Activated CD4-positive, alpha-beta T cell treated with anti-CD3 and anti-CD28 coated beads, Interleukin-2, amount 50 U/mL, for 16 hours (primary cell): ENCODE results near the gene CLSTN2.

ENCODE experiments used
- DNase-seq: peaks from one replicate; pipeline ENCODE4 v3.0.0-alpha.2; 2020

Gene CLSTN2

DNA sequence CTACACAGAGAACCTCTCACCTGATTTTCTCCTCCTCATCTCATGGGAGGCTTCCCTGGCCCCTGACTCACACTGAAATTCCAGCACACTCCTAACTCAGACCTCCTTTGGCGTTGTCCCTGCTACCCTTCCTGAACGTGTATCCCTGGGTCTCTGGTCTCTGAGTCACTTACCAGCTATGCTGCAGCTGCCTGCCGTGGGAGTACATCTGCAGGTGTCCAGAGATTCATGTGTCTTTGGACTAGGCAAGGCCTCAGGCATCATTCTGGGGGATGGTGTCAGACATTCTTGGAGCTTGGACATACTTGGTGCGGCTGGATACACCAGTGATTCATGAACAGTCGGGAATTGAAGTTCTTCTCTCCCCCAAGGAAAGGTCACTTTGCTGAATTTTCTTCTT lies 594.1 kb downstream of the CLSTN2 start:
- DNase-seq, result no peak

DNA sequence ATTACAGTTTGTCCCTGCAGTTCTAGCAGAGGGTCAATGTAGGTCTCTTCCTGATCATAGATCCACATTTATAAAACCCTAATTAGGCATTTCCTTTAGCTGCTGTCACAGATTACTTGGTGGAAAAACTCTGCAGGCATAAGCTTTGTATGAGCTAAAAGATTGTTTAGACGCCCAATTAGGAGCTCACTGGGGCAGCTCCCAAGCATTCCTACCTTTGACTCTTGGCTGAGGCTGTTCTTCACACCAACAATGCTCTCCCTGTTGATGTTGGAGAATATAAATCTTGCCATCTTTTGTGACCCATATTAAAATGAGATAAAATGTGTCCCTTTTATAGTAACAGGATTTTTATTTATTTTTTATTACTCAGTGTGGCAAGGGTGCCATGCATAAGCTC lies 594.6 kb downstream of the CLSTN2 start:
- DNase-seq, result no peak

GRCh38 chr3:140530131-140530530 lies 595.1 kb downstream of the CLSTN2 start:
- no peak for DNase-seq

GRCh38 chr3:140530603-140531002 lies 595.6 kb downstream of the CLSTN2 start:
- no peak for DNase-seq

- no peak for DNase-seq
Measured at GRCh38 chr3:140532793-140533330, 597.9 kb downstream of the CLSTN2 start.

DNA sequence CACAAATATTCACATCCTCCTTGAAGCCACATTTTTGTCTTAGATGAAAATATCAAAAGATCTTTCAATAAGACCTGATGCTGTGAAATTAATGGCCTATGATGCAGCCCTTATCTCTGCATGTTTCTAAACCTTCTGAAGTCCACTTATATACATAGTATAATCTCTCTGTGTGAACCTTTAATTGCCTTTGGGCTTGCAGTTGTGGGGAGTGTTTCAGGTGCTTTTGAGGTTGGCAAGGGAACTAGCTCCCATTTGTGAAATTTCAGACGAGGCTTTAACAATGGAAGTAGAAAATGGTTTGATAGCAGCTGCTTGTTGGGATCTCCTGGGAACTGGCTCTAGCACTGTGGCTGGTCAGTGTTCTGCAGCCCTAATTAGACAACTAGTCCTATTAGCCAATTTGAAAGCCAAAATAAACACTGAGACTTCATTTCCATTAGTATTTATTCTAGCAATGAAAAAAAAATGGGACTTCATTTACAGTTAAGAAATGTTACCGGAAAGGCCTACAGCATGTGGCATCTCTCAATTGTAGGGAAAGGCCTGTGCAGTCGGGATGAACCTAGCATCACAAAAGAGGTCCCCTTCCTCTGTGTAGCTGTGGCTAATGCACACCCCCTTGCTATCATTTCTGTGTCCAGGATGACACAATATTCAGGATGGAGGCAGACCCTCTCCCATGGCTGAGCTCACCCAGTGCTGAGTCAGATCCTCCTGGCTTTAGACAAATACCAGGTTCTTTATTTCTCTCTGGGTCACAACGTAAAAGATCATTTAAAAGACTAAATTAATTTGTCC lies 602.1 kb downstream of the CLSTN2 start:
- no peak for DNase-seq

DNA sequence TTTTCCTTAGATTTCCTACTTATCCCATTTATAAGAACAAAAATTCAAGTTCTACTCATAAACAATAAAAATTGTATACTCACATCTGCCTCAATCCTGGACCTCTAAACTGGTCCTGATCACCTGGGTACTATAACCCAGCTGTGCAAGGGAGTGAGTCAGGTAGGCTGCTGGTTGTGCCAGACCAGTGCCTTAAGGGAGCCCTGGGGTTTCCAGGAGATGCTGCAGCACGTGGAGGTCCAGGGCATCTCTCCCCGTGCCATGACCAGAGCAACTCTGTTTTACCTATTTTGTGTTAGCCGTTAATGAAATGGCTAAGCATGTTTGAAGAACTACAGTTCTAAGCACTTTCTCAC lies 602.7 kb downstream of the CLSTN2 start:
- DNase-seq, result no peak

GRCh38 chr3:140540262-140540661 lies 605.3 kb downstream of the CLSTN2 start:
- no peak for DNase-seq

DNA sequence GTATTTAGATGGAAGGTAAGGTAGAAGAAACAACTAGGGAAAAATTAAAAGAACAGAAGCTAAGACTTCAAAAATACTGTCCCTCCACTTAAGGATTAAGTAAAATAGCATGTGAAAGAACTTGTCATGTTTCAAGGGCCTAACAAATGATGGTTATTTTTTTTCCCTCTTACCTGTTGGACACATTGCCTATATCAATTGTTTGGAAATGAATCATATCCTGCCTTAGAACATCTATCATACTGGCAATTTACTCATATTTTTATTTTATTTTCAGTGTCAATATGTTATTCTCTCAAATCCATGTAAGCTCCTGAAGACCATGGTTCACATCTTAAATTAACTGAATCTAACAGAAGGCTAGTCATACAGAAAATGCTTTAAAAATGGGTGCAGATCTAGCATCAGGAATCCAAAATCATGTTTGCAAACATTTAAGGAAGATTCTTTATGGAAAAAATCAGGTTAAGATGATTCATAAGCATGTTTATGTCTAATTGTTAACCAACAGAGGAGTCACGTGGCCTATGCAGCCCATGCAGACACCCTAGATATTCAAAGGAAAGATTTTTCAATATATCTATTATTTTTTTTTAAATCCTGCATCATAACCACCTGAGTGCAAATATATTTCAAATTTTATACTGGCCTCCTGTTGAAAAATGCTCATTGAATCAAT lies 607.1 kb downstream of the CLSTN2 start:
- DNase-seq, result no peak

DNA sequence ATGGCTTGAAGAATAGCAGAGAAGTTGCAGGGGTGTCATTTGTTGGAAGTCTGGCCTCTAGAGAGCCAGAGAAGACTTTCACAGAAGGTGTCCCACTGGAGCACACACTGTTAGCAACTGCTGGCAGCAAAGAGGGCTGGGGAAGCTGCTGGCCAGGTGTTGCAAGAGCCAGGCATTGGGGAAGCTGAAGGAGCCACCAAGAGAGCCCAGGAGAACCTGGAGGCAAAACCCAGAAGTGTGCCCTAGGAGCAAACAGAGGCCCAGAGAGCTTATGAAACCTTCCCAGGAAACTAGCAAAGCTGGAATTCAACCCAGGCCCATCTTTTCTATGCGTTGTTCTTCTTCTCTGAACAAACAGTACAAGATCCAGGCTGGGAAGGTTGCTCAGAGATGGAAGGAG lies 610.2 kb downstream of the CLSTN2 start:
- no peak for DNase-seq

GRCh38 chr3:140545756-140546155 lies 610.8 kb downstream of the CLSTN2 start:
- DNase-seq, result no peak

GRCh38 chr3:140546649-140547048 lies 611.7 kb downstream of the CLSTN2 start:
- DNase-seq, result no peak

GRCh38 chr3:140552403-140552802 lies 617.4 kb downstream of the CLSTN2 start:
- no peak for DNase-seq

- no peak for DNase-seq
Measured at GRCh38 chr3:140552898-140553297, 617.9 kb downstream of the CLSTN2 start.

- no peak for DNase-seq
Measured at GRCh38 chr3:140553591-140553990, 618.6 kb downstream of the CLSTN2 start.

DNA sequence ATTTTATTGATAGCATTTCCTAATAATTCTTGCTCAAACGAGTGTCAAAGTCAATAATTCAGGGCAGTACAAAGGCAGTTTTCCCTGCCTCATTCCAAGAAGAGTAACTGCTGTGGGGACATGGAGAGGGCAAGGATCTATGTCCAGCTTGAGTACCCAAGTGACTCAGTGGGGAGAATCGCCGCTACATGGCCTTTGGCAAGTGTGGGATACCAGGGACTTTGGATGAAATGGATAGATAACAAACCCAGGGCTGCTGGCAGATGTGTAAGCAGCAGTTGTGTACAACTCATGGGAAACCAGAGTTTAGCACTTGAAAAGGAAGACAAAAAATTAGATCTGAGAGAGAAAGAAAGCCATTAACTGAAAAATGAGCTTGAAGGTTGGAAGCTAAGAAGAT lies 620.7 kb downstream of the CLSTN2 start:
- no peak for DNase-seq

- no peak for DNase-seq
Measured at GRCh38 chr3:140557476-140557875, 622.5 kb downstream of the CLSTN2 start.

- no peak for DNase-seq
Measured at GRCh38 chr3:140559546-140559945, 624.6 kb downstream of the CLSTN2 start.

DNA sequence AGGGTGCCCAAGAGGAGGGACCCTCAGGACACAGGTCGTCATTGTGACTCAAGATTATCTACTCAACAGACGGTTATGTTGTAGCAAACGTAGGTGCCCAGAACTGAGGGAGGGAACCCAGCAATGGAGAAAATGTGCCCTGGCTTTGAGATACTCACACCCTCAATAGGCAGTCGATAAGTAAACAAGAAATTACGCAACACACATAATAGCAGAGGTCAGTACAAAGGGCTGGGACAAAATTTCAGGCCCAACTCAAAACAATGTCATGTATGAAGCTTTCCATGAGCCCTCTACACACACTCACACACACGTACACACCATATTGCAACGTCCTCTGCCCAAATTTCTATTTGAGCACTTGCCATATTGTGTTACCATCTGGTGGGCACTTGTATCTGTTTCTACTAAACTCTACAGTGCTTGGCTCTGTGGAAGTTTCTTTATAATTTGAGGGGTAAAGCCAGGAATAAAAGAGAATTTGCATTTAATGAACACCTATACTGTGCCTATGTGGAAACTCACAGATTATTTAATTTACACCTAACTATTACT lies 628.3 kb downstream of the CLSTN2 start:
- DNase-seq, result no peak

GRCh38 chr3:140568131-140568530 lies 633.1 kb downstream of the CLSTN2 start:
- no peak for DNase-seq

GRCh38 chr3:140568842-140569520 lies 634.0 kb downstream of the CLSTN2 start:
- no peak for DNase-seq

GRCh38 chr3:140570602-140571001 lies 635.6 kb downstream of the CLSTN2 start:
- no peak for DNase-seq

GRCh38 chr3:140571836-140572235 lies 636.9 kb downstream of the CLSTN2 start:
- no peak for DNase-seq
